ENCODE data around the gene MBLAC1. TPM values are rescaled to one million over a fixed set of nuclear protein-coding genes. Genes with fewer than 3 reads are reported as not detected.

Gene MBLAC1
- total RNA-seq, 2 experiments from 2014 or later = 5.6 to 7.5 TPM

DNA sequence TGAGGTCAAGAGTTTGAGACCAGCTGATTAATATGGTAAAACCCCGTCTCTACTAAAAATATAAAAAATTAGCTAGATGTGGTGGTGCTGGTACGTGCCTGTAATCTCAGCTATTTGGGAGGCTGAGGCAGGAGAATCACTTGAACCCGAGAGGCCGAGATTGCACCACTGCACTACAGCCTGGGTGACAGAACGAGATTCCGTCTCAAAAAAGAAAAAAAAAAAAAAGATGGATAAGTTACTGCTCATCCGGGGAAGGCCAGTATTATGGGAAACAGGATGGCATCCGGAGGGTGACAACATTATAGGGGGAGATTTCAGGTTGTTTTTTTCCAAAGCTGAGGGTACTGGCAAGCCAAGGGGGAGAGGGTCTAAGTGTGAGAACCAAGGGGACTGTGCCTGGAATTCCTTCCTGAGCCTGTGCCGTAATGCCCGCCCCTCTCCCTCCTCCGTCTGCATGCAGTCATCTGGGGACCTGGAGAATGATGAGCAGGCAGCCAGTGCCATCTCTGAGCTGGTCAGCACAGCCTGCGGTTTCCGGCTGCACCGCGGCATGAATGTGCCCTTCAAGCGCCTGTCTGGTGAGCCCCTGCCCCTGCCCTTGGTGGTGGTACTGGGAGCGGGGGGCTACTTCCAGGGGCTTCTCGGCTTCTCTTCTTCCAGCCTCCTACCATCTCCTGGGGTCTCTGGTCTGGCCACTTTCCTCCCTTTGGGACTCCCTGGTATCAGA lies 26.3 kb downstream of the MBLAC1 start:
- no peaks in the 10 kb centered on the region for H3K27me3 Mint-ChIP-seq
- DNase-seq (no peak), ATAC-seq (no peak)
- peaks cover 66% of the 10 kb centered on the region for H3K4me1 Mint-ChIP-seq
- peak overlapping the region; percentile 37 for H3K27ac Mint-ChIP-seq
- H3K4me3 Mint-ChIP-seq = no peak overlapping the region
- peaks cover 43% of the 10 kb centered on the region for H3K36me3 Mint-ChIP-seq
- no peaks in the 10 kb centered on the region for H3K9me3 Mint-ChIP-seq (ENCODE audit: low read depth)
- CTCF ChIA-PET = interaction anchor here (0.7 kb wide), 1 partner anchor 69 kb away, joined by 3 read pairs; no protein-coding TSS in a partner anchor

DNA sequence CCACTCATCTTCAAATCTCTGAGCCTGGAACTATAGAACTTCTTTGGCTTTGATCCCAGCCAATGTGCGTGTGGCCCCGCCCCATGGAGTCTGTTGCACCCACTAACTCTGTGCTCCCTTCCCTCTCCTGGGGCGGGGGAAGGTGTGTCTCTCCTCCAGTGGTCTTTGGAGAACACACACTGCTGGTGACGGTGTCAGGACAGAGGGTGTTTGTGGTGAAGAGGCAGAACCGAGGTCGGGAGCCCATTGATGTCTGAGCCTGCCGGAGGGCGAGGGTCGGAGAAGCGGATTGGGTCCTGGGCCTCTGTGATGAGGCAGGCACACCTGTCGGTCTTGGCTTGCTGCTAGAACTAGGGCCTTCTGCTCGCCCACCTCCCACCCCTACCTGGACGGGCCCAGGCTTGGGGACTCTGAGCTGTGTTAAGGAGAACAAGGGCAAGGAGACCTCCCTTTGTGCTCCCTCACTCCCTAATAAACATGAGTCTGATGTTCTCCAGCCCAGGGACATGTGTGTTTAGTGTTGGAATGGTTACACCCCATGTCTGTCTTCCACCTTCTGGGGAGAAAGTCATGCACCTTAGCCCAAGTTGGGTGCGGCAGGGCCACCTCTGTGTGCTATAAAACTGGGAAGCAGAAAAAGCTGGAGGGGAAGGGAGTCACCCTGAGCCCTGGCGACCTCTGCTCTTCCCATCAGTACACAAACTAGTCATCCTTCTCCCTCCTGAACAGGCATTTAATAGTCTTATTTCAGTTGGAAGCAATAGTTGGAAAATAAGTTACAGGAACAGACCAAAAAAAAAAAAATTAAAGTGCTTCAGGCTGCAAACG lies 27.2 kb downstream of the MBLAC1 start:
- peaks cover 61% of the 10 kb centered on the region for H3K4me1 Mint-ChIP-seq
- CTCF ChIA-PET = interaction anchor here (9.7 kb wide), 1 partner anchor 23 kb away, joined by 61 read pairs; no protein-coding TSS in a partner anchor
- DNase-seq (no peak), ATAC-seq (no peak)
- H3K36me3 Mint-ChIP-seq = peaks cover 43% of the 10 kb centered on the region
- H3K9me3 Mint-ChIP-seq (ENCODE audit: low read depth) = no peaks in the 10 kb centered on the region
- no peaks in the 10 kb centered on the region for H3K27me3 Mint-ChIP-seq
- peak overlapping the region; percentile 42 for H3K27ac Mint-ChIP-seq
- H3K4me3 Mint-ChIP-seq = no peak overlapping the region

DNA sequence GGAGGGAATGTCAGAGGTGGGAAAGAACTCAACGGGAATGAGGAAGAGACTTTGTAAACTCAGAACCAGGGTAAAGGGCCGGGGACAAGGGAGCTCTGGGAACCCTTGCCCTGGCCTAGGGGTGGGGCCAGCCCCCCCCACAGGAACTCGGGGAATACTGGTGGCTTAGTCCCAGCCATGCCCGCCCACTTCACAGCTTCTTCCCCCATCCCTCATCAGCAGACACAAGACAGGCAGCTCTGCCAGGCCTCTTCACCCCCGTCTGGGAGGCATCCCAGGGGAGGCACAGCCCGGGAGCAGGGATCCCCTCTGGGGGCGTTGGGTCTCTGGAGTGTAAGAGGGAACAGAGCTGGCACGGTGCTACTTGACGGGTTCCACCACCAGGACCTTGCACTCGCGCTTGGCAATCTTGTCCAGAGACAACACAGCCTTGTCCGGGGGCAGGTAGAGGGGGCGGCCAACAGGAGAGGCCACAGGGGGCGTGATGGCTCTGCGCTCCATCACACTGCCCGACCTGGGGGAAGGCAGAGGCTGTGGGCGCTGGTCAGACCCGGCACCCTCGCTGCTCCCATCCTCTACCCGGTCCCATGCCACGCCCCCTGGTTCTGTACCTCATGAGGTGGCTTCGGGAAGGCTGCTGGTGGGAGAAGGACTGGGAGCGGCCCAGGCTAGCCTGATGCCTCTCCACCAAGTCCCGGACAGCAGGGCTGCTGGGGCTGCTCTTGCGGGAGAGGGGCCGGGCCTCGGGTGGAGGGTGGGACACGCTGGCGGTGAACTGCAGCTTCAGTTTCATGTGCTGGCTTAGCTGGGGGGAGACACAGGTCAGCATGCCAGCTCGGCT lies 28.1 kb downstream of the MBLAC1 start:
- Mint-ChIP-seq H3K9me3 (ENCODE audit: low read depth) (no peaks in the 10 kb centered on the region), H3K4me1 (peaks cover 65% of the 10 kb centered on the region), H3K4me3 (no peak overlapping the region), H3K27ac (no peak overlapping the region), H3K27me3 (no peaks in the 10 kb centered on the region), H3K36me3 (peaks cover 43% of the 10 kb centered on the region)
- ATAC-seq (no peak), DNase-seq (no peak)
- CTCF ChIA-PET = interaction anchor here (5.7 to 9.7 kb wide), 2 partner anchors 24 to 62 kb away, joined by 19 to 61 read pairs; no protein-coding TSS in a partner anchor

DNA sequence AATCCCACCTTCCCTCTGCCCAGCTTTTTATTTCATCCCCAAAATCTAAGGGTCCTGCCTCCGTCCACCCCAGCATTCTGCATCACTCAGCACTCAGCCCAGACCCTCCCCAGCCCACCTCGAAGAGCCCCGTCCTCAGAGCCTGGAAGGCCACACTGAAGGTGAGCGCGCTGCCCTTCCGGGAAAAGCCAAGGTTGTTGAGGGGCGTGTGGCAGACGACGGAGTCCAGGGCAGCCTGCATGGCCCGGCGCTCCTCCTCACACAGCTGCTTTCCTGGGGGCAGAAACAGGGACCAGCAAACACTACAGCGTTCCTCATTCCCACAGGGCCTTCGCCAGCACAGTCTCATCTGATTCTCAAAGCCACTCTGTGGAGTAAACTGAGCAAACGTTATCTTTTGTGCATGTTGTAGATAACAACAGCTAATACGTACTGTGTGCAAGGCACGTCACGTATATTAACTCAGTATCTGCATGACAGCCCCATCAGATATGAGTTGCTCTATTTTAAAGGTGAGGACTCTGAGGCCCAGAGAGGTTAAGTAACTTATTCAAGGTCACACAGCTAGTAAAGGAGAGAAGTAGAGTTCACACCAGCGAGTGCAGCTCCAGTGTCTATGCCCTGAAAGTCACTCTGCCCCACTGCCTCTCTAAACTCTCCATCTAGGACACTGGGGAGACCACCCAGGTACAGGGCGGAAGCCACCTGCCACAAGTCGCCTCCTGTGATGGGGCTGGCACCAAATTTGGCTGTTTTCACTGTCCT lies 29.0 kb downstream of the MBLAC1 start:
- Mint-ChIP-seq H3K27ac (peak overlapping the region; percentile 67), H3K4me1 (peaks cover 57% of the 10 kb centered on the region), H3K4me3 (no peak overlapping the region), H3K9me3 (ENCODE audit: low read depth) (no peaks in the 10 kb centered on the region), H3K27me3 (no peaks in the 10 kb centered on the region), H3K36me3 (peaks cover 36% of the 10 kb centered on the region)
- CTCF ChIA-PET = interaction anchor here (5.7 to 9.7 kb wide), 2 partner anchors 25 to 62 kb away, joined by 19 to 61 read pairs; no protein-coding TSS in a partner anchor
- no peak for ATAC-seq
- DNase-seq = no peak

DNA sequence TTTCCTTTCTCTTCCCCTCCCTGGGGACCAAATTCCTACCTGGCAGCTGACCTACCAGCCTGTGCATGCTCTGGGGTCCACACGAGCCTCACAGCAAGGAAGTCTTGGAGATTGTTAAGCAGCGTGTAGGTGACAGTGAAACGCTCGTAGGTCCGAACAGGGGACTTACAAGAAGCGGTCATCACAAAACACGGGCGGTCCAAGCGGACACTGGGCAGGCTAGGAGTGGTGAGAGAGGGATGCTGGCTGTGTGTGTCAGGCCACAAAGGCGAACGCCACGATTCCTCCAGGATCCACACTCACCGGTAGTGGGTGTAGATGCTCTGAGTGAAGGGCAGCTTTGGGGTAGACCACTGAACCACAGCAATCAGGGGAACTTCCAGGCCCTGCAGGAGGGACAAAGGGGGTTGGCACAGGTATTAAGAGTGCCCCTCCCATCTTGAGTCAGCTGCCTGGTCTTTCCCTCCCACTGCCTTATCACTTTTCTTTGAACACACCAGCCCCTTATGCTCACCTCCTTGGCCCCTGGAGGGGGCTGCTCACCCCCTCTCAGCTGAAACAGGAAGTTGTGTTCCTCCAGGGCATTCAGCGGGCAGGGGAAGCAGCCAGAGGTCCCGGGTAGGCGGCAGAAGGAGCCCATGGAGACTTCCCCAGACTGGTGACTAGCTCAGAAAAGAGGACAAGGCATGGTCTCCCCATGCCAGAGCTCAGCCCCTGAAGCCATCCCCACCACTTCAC lies 29.7 kb downstream of the MBLAC1 start:
- ATAC-seq = no peak
- Mint-ChIP-seq H3K27ac (peak overlapping the region; percentile 67), H3K4me3 (peak overlapping the region; percentile 57), H3K4me1 (peaks cover 56% of the 10 kb centered on the region), H3K27me3 (no peaks in the 10 kb centered on the region), H3K36me3 (peaks cover 35% of the 10 kb centered on the region), H3K9me3 (ENCODE audit: low read depth) (no peaks in the 10 kb centered on the region)
- DNase-seq = no peak
- CTCF ChIA-PET = interaction anchor here (0.8 to 9.7 kb wide), 3 partner anchors 25 to 61 kb away, joined by 3 to 61 read pairs (median 19); no protein-coding TSS in a partner anchor

DNA sequence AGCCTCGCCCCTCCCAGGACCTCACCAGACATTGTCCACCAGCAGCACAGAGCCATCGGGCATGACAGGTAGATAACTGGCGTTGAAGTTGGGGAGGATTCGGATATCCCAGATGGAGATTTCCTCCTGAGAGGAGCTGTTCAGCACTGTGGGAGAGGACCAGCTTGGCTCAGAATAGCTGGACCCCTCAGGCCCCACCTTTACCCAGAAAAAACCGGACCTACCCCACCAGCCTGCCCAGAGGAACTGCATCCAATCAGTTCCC lies 30.2 kb downstream of the MBLAC1 start:
- ATAC-seq = no peak
- CTCF ChIA-PET = interaction anchor here (0.8 to 9.7 kb wide), 4 partner anchors 11 to 60 kb away, joined by 3 to 61 read pairs (median 13); partner anchors contain the start of gene GAL3ST4

DNA sequence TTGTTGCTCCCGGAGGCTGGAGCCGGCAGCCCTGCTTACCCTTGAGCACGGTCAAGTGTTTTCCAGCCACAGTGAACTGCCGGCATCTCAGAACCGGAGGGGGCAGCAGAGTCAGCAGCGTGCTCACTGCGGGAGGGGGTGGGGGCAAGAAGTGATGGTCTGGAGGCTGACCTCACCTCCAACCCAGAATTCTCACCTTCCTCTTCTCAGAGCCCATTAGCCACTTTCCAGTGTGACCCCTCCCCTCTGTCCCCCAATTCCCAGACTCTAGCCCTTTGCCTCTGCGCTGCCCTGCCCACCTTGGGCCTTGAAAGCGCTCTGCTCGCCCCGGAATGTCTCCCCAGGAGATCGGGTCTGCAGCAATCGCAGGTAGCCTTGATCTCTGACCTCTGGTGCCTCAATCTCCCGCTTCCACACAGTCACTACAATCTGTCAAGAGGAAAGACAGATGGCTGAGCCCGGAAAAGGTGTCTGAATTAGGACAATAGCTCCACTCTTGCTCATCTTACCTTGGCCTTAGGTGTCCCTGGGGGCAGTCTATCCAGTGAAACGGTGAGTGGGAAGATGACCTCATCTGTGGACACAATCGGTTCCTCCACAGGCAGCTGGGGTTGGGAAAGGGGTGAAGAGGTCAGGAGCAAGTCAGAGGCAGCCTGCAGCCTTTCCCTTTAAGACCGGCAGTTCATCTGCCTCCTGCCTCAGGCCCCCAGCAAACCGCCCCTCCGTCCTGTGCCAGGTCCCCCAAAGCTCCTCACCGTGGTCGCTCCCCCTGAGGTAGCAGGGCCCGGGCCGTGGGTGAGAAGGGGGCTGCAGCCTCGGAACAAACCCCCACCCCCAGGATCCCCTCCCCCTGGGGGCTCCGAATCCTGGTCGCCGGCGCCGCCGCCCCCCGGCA lies 30.8 kb downstream of the MBLAC1 start:
- H3K36me3 Mint-ChIP-seq = peaks cover 25% of the 10 kb centered on the region
- H3K4me1 Mint-ChIP-seq = peaks cover 47% of the 10 kb centered on the region
- H3K27me3 Mint-ChIP-seq = no peaks in the 10 kb centered on the region
- peak; percentile 5 for ATAC-seq
- peak overlapping the region; percentile 75 for H3K4me3 Mint-ChIP-seq
- H3K27ac Mint-ChIP-seq = peak overlapping the region; percentile 78
- no peak for DNase-seq
- CTCF ChIA-PET = interaction anchor here (0.8 to 9.7 kb wide), 5 partner anchors 10 to 60 kb away, joined by 3 to 61 read pairs (median 7); partner anchors contain the start of genes GAL3ST4, GPC2 and STAG3
- H3K9me3 Mint-ChIP-seq (ENCODE audit: low read depth) = no peaks in the 10 kb centered on the region

More for the DNA sequence above, 30.2 kb downstream of the MBLAC1 start:
- DNase-seq = no peak
- Mint-ChIP-seq H3K4me1 (peaks cover 51% of the 10 kb centered on the region), H3K36me3 (peaks cover 31% of the 10 kb centered on the region), H3K4me3 (peak overlapping the region; percentile 57), H3K9me3 (ENCODE audit: low read depth) (no peaks in the 10 kb centered on the region), H3K27me3 (no peaks in the 10 kb centered on the region), H3K27ac (peak overlapping the region; percentile 67)

DNA sequence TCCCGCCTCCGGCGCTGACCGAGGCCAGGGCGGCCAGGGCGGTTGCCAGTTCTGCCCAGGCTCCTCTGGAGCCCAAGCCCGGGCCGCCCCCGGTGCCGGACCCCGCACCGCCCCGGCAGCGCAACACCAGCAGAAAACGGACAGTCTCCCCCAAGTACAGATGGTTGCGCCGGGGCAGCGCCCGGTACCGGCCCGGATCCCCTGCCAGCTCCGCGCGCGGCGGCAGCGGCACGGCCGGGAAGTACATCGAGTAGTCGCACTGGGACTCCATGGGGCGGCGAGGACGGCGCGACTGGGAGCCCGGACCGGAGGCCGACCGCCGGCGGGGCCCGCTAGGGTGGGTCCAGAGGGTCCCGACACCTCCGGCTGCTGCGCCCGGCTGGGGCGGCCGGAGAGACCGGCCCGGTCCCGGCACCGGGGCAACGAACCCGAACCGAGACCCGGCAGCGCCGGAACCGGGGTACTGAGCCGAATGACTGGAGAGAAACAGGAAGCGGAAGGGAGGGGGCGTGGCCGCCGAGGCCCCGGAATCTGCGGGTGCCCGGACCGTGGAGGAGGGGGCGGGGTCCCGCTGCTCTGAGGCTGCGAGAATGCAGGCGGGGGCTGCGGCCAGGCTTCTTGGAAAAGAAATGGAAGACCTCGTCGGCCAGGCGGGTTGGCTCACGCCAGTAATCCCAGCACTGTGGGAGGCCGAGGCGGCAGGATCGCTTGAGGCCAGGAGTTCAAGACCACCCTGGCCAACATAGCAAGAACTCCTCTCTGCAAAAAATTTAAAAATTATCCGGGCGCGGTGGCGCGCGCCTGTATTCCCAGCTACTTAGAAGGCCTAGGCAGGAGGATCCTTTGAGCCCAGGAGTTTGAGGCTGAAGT lies 31.7 kb downstream of the MBLAC1 start, which contains the start of gene TRAPPC14:
TRAPPC14 (minus strand) TSS at position 495 of the 870 bp plus-strand sequence; CDS start at position 271, 224 bp downstream.
- H3K36me3 Mint-ChIP-seq = peaks cover 23% of the 10 kb centered on the region
- no peaks in the 10 kb centered on the region for H3K27me3 Mint-ChIP-seq
- CTCF ChIA-PET = interaction anchor here (0.6 to 9.7 kb wide), 5 partner anchors 10 to 1028 kb away, joined by 3 to 61 read pairs (median 7); partner anchors contain the start of genes GAL3ST4, GPC2 and STAG3
- peak within 1 kb of the TSS; percentile 75 for H3K4me3 Mint-ChIP-seq
- peak; percentile 94 for ATAC-seq
- H3K27ac Mint-ChIP-seq = peak within 1 kb of the TSS; percentile 78
- peak; percentile 94 for DNase-seq
- H3K9me3 Mint-ChIP-seq (ENCODE audit: low read depth) = no peaks in the 10 kb centered on the region
- H3K4me1 Mint-ChIP-seq = peaks cover 48% of the 10 kb centered on the region

DNA sequence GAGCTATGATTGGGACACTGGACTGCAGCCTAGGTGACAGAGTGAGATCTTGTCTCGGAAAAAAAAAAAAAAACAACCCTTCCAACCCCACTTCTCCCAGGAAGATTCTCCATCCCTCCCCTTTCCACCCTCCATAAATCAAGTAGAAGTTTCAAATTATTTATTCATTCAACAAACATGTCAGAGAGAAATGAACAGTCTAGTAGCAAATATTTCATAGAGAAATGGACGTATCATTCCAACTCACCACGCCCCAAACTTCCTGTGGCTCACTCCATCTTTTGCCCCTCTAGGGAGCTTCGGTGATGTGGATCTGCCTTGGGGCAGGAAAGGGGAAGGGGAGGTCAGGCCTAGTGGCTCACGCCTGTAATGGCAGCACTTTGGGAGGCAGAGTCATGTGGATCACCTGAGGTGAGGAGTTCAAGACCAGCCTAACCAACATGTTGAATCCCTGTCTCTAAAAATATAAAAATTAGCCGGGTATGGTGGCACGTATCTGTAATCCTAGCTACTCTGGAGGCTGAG lies 32.4 kb downstream of the MBLAC1 start:
- H3K27me3 Mint-ChIP-seq = no peaks in the 10 kb centered on the region
- no peak for DNase-seq
- peaks cover 48% of the 10 kb centered on the region for H3K4me1 Mint-ChIP-seq
- CTCF ChIA-PET = interaction anchor here (0.6 to 9.7 kb wide), 4 partner anchors 9 to 1027 kb away, joined by 3 to 61 read pairs (median 13); partner anchors contain the start of gene GAL3ST4
- H3K27ac Mint-ChIP-seq = peak overlapping the region; percentile 78
- ATAC-seq = no peak
- H3K9me3 Mint-ChIP-seq (ENCODE audit: low read depth) = no peaks in the 10 kb centered on the region
- H3K4me3 Mint-ChIP-seq = peak overlapping the region; percentile 75
- H3K36me3 Mint-ChIP-seq = peaks cover 20% of the 10 kb centered on the region

DNA sequence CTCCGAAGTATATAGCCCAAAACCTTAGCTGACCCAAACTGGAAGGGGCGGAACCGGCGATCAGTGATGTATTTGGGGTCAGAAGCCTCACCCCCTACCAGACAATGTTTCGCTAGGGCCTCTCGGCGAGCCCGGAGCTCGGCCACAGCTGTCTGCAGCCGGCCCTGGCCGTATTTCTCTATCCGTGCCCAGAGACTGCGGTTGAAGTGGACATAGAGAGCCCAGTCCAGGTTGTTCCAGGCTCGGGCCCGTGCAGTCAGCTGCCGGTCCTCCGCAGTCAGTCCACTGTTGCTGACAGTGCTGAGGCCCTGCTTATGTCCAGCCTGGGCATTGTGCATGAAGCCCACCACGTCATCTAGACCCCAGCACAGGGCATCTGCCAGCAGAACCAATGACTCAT lies 33.3 kb downstream of the MBLAC1 start:
- peaks cover 50% of the 10 kb centered on the region for H3K4me1 Mint-ChIP-seq

More for the DNA sequence above, 33.3 kb downstream of the MBLAC1 start:
- no peaks in the 10 kb centered on the region for H3K9me3 Mint-ChIP-seq (ENCODE audit: low read depth)
- DNase-seq (no peak), ATAC-seq (no peak)
- H3K27ac Mint-ChIP-seq = no peak overlapping the region
- H3K27me3 Mint-ChIP-seq = no peaks in the 10 kb centered on the region
- H3K4me3 Mint-ChIP-seq = no peak overlapping the region
- H3K36me3 Mint-ChIP-seq = peaks cover 20% of the 10 kb centered on the region
- CTCF ChIA-PET = interaction anchor here (1.7 to 9.7 kb wide), 3 partner anchors 12 to 57 kb away, joined by 6 to 61 read pairs (median 19); no protein-coding TSS in a partner anchor

All from activated CD8-positive, alpha-beta memory T cell treated with anti-CD3 and anti-CD28 coated beads, Interleukin-2, amount 10 ng/mL, durations not matched to agents 7 days and 5 days (primary cell).